HUES6 (cell line): ENCODE measurements around the gene MAP4.
"Not testable (repeated sequence)": the region's sequence is repeated elsewhere in the genome, so short reads cannot be mapped to it uniquely, and the experiment has no call there.

Experiments used
- H3K27ac ChIP-seq: 2 replicates; pipeline ENCODE4 v1.7.0; 2013; ENCODE audit warnings: low read depth, mild to moderate bottlenecking, low read length, inconsistent platforms
- H3K27me3 ChIP-seq: 2 replicates; pipeline ENCODE4 v1.6.1; 2013; ENCODE audit warnings: low read length; ENCODE audit not compliant: control insufficient read depth, insufficient read depth
- H3K36me3 ChIP-seq: 2 replicates; pipeline ENCODE4 v1.6.1; 2013; ENCODE audit warnings: low read length; ENCODE audit not compliant: control insufficient read depth, insufficient read depth
- H3K4me1 ChIP-seq: 2 replicates; pipeline ENCODE4 v1.6.1; 2013; ENCODE audit warnings: low read length; ENCODE audit not compliant: control insufficient read depth, insufficient read depth
- H3K4me3 ChIP-seq: 2 replicates; pipeline ENCODE4 v1.5.1; 2013; ENCODE audit warnings: low read depth, low read length
- H3K9ac ChIP-seq: one replicate; pipeline ENCODE4 v1.6.1; 2013; ENCODE audit warnings: mild to moderate bottlenecking, low read length
- H3K9me3 ChIP-seq: 2 replicates; pipeline ENCODE4 v1.6.1; 2013; ENCODE audit warnings: low read depth, low read length; ENCODE audit not compliant: control insufficient read depth, insufficient read depth

Gene MAP4

GRCh38 chr3:48013288-48013980, 2.8 kb downstream of the MAP4 start:
- no peak overlapping the region for H3K27ac ChIP-seq
- H3K9ac ChIP-seq: no peak overlapping the region
- peaks cover 24% of the 10 kb centered on the region for H3K4me1 ChIP-seq
- no peaks in the 10 kb centered on the region for H3K27me3 ChIP-seq
- H3K4me3 ChIP-seq: no peak overlapping the region
- peaks cover 16% of the 10 kb centered on the region for H3K36me3 ChIP-seq
- H3K9me3 ChIP-seq: no peaks in the 10 kb centered on the region

- H3K4me3 ChIP-seq: no peak overlapping the region
- no peaks in the 10 kb centered on the region for H3K27me3 ChIP-seq
- H3K4me1 ChIP-seq: peaks cover 24% of the 10 kb centered on the region
- peaks cover 10% of the 10 kb centered on the region; the same call in 1 of the 2 replicates for H3K36me3 ChIP-seq
- no peaks in the 10 kb centered on the region for H3K9me3 ChIP-seq
- no peak overlapping the region for H3K9ac ChIP-seq
- H3K27ac ChIP-seq: no peak overlapping the region
These were observed 3.6 kb downstream of the MAP4 start for GRCh38 chr3:48012659-48013058.

- not testable (repeated sequence) for H3K27me3 ChIP-seq, H3K9ac ChIP-seq, H3K9me3 ChIP-seq, H3K27ac ChIP-seq, H3K4me3 ChIP-seq, H3K4me1 ChIP-seq
- peaks cover 10% of the 10 kb centered on the region; the same call in 1 of the 2 replicates for H3K36me3 ChIP-seq
These were observed 8.2 kb downstream of the MAP4 start for GRCh38 chr3:48008066-48008465.

GRCh38 chr3:48007361-48007760, 8.9 kb downstream of the MAP4 start:
- not testable (repeated sequence) for H3K9ac ChIP-seq, H3K9me3 ChIP-seq, H3K4me1 ChIP-seq, H3K27me3 ChIP-seq, H3K4me3 ChIP-seq, H3K27ac ChIP-seq
- H3K36me3 ChIP-seq: peaks cover 10% of the 10 kb centered on the region; the same call in 1 of the 2 replicates

GRCh38 chr3:48006794-48007193, 9.4 kb downstream of the MAP4 start:
- not testable (repeated sequence) for H3K4me1 ChIP-seq, H3K9ac ChIP-seq, H3K9me3 ChIP-seq, H3K4me3 ChIP-seq, H3K27me3 ChIP-seq, H3K27ac ChIP-seq
- H3K36me3 ChIP-seq: peaks cover 10% of the 10 kb centered on the region; the same call in 1 of the 2 replicates

- H3K4me1 ChIP-seq: no peaks in the 10 kb centered on the region
- no peak overlapping the region for H3K9ac ChIP-seq
- no peaks in the 10 kb centered on the region for H3K27me3 ChIP-seq
- H3K27ac ChIP-seq: no peak overlapping the region
- no peak overlapping the region for H3K4me3 ChIP-seq
- H3K9me3 ChIP-seq: no peaks in the 10 kb centered on the region
- peaks cover 7% of the 10 kb centered on the region; the same call in 1 of the 2 replicates for H3K36me3 ChIP-seq
These were observed 11.5 kb downstream of the MAP4 start for GRCh38 chr3:48004694-48005093.

GRCh38 chr3:48002787-48003186, 13.4 kb downstream of the MAP4 start:
- H3K9ac ChIP-seq: no peak overlapping the region

GRCh38 chr3:48001991-48002390, 14.2 kb downstream of the MAP4 start:
- H3K4me1 ChIP-seq: peaks cover 8% of the 10 kb centered on the region
- no peak overlapping the region for H3K9ac ChIP-seq
- H3K27me3 ChIP-seq: no peaks in the 10 kb centered on the region
- H3K4me3 ChIP-seq: no peak overlapping the region
- no peaks in the 10 kb centered on the region for H3K9me3 ChIP-seq
- H3K27ac ChIP-seq: no peak overlapping the region
- peaks cover 5% of the 10 kb centered on the region; the same call in 1 of the 2 replicates for H3K36me3 ChIP-seq

More at GRCh38 chr3:48002787-48003186, 13.4 kb downstream of the MAP4 start:
- H3K36me3 ChIP-seq: peaks cover 5% of the 10 kb centered on the region; the same call in 1 of the 2 replicates
- H3K4me3 ChIP-seq: no peak overlapping the region
- peaks cover 8% of the 10 kb centered on the region for H3K4me1 ChIP-seq
- H3K27ac ChIP-seq: no peak overlapping the region
- H3K27me3 ChIP-seq: no peaks in the 10 kb centered on the region
- H3K9me3 ChIP-seq: no peaks in the 10 kb centered on the region

- no peak overlapping the region for H3K9ac ChIP-seq
- no peak overlapping the region for H3K4me3 ChIP-seq
- peaks cover 13% of the 10 kb centered on the region for H3K36me3 ChIP-seq
- H3K4me1 ChIP-seq: peaks cover 8% of the 10 kb centered on the region
- H3K27me3 ChIP-seq: no peaks in the 10 kb centered on the region
- no peak overlapping the region for H3K27ac ChIP-seq
- no peaks in the 10 kb centered on the region for H3K9me3 ChIP-seq
These were observed 16.0 kb downstream of the MAP4 start for GRCh38 chr3:48000212-48000611.

GRCh38 chr3:47996440-47996839, 19.8 kb downstream of the MAP4 start:
- Histone ChIP-seq H3K27me3 (no peaks in the 10 kb centered on the region), H3K9me3 (no peaks in the 10 kb centered on the region), H3K36me3 (peaks cover 24% of the 10 kb centered on the region), H3K4me3 (no peak overlapping the region), H3K9ac (no peak overlapping the region), H3K27ac (no peak overlapping the region), H3K4me1 (peaks cover 8% of the 10 kb centered on the region)

GRCh38 chr3:47994180-47994579, 22.0 kb downstream of the MAP4 start:
- H3K27me3 ChIP-seq: no peaks in the 10 kb centered on the region
- peaks cover 5% of the 10 kb centered on the region for H3K4me1 ChIP-seq
- H3K27ac ChIP-seq: no peak overlapping the region
- no peak overlapping the region for H3K4me3 ChIP-seq
- peaks cover 24% of the 10 kb centered on the region for H3K36me3 ChIP-seq
- H3K9ac ChIP-seq: no peak overlapping the region
- H3K9me3 ChIP-seq: no peaks in the 10 kb centered on the region
